Adipocyte (in vitro differentiated cells): Measurements from ENCODE around the gene ZBTB21.

Experiments used
- DNase-seq: peaks from one replicate; pipeline ENCODE4 v3.0.0-alpha.2; 2015; ENCODE audit warnings: low read depth
- H3K27me3 ChIP-seq: replicated peaks from 2 replicates; pipeline ENCODE4 v1.7.0; 2013; ENCODE audit warnings: mild to moderate bottlenecking, low read length, moderate library complexity; ENCODE audit not compliant: control insufficient read depth, insufficient read depth
- H3K36me3 ChIP-seq: 2 replicates; pipeline ENCODE4 v1.7.0; 2013; ENCODE audit warnings: low read length, mild to moderate bottlenecking, moderate library complexity; ENCODE audit not compliant: control insufficient read depth, insufficient read depth, severe bottlenecking
- H3K4me1 ChIP-seq: 2 replicates; pipeline ENCODE4 v1.7.0; 2013; ENCODE audit warnings: mild to moderate bottlenecking, low read length, moderate library complexity; ENCODE audit not compliant: control insufficient read depth, insufficient read depth
- H3K4me3 ChIP-seq: 2 replicates; pipeline ENCODE4 v1.7.0; 2013; ENCODE audit warnings: mild to moderate bottlenecking, low read length, moderate library complexity
- H3K9ac ChIP-seq: 2 replicates; pipeline ENCODE4 v1.7.0; 2013; ENCODE audit warnings: mild to moderate bottlenecking, low read length, moderate library complexity
- H3K9me3 ChIP-seq: 2 replicates; pipeline ENCODE4 v1.7.0; 2013; ENCODE audit warnings: mild to moderate bottlenecking, low read length, moderate library complexity; ENCODE audit not compliant: control insufficient read depth

ZBTB21 gene

DNA sequence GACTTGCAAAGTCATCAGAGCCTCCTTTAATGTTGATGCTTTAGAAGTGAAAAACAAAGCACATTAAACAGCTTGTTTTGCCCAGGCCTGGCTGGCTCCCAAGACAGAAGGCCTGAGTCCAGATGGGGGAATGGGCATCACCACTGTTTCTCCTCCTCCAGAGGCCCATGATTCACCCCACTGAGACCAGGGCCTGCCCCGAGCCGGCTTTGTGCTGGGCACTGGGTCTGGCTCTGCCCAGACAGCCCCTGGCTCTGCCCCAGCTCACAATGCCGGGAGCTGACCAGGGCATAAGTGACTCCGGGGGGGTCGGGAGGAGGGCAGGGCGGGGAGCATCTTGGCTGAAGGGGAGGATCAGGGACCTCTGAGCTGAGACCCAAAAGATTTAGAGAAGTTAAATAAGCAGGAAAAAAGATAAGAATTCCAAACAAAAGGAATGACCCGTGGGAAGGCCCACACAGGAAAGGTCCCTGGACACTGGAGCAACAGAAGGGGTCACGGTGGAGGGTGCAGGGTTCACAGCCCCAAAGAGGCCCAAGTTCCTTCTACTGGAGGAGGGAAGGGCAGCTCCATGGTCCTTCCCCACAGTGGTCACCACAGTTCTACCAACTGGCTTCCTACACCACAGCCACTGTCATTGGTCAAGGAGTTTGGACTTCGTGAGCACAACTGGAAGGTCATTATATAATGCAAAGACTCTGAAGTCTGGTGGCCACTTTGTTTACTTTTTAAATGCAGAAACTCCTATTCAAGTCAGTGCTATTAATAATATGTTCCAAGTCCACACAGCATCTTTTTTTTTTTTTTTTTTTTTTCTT, 61.9 kb downstream of the ZBTB21 start:
- Histone ChIP-seq H3K36me3 (peaks cover 5% of the 10 kb centered on the region), H3K4me3 (peak overlapping the region; percentile 61), H3K27me3 (no peaks in the 10 kb centered on the region), H3K9ac (peak overlapping the region; percentile 82), H3K4me1 (peaks cover 48% of the 10 kb centered on the region), H3K9me3 (no peaks in the 10 kb centered on the region)
- DNase-seq: peak; percentile 27

DNA sequence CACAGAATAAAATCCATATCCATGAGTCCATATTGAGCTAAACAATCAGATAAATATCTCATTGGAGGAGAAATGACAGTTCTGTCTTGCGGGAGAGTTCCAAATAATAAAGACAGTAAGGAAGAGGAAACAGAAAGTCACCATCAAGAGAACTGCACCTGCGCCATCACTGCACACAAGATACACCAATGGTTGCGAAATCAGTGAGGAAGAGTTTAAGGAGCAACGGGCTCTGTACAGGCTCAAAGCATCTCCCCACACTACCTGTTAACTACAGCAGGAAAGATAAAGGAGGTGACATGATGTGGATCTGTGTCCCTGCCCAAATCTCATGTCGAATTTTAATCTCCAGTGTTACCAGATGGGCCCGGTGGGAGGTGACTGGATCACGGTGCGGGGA, 64.2 kb downstream of the ZBTB21 start:
- Histone ChIP-seq H3K36me3 (peaks cover 16% of the 10 kb centered on the region), H3K4me1 (peaks cover 33% of the 10 kb centered on the region), H3K9me3 (no peaks in the 10 kb centered on the region), H3K9ac (no peak overlapping the region), H3K4me3 (no peak overlapping the region), H3K27me3 (no peaks in the 10 kb centered on the region)
- DNase-seq: no peak

DNA sequence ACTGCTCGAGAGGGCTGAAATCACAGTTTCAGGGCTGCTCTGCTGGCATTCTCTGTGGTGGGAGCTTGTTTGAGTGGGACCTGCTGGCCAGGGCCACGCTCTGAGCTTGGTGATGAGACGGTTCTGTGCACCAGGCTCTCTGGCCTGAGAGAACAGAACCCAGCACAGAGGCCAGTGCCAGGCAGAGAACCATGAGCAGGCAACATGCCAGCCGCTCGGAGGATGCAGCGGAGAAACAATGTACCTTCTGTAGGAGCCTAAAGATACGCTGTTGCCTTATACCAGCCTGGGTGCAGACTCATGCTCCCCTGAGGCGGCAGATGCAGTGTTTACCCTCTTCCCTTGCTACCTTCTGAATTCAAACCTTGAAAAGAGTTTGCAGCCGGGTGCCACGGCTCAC, 66.3 kb downstream of the ZBTB21 start:
- no peak overlapping the region for H3K4me3 ChIP-seq
- DNase-seq: no peak
- H3K36me3 ChIP-seq: peaks cover 31% of the 10 kb centered on the region
- no peaks in the 10 kb centered on the region for H3K27me3 ChIP-seq
- no peak overlapping the region for H3K9ac ChIP-seq
- no peaks in the 10 kb centered on the region for H3K9me3 ChIP-seq
- H3K4me1 ChIP-seq: peaks cover 19% of the 10 kb centered on the region

DNA sequence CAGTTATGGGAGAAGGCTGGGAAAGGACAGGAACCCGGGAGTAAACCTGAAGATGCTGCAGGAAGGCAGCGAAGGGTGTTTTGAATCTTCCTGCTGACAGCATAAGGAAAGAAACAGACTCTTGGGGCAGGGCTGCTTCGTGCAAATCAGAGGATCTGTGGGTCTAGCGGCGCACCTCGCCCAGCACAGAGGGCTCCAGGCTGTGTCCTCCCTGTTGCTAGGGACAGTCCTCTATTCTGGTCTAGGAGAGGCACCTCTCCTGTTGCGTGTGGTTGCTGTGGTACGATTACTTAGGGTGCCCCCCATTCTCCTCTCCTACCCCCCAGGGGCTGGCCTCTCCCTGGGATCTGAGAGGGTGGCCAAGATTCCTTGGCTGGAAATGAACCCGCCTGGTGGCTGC, 67.7 kb downstream of the ZBTB21 start:
- H3K36me3 ChIP-seq: peaks cover 38% of the 10 kb centered on the region
- peaks cover 6% of the 10 kb centered on the region for H3K4me1 ChIP-seq
- no peak for DNase-seq
- H3K4me3 ChIP-seq: no peak overlapping the region
- H3K27me3 ChIP-seq: no peaks in the 10 kb centered on the region
- no peak overlapping the region for H3K9ac ChIP-seq
- H3K9me3 ChIP-seq: no peaks in the 10 kb centered on the region

DNA sequence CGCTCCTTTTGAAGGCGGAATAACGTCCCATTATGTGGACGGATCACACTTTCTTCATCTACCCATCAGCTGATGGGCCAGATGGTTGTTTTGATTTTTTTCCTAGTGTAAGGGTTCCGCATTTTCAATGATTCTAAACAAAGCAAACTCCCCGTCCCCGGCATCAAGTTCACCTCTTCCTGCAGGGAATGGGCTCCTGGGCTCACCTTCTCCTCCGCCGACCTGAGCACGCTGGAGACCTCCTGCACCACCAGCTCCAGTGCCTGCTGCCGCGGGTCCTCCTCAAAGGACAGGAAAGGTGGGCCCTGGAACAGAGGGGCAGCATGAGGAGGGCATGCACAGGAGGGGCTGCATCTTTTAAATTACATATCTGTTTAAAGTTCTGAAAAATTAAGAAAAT, 68.2 kb downstream of the ZBTB21 start:
- Histone ChIP-seq H3K36me3 (peaks cover 41% of the 10 kb centered on the region), H3K4me3 (no peak overlapping the region), H3K9ac (no peak overlapping the region), H3K9me3 (no peaks in the 10 kb centered on the region), H3K27me3 (no peaks in the 10 kb centered on the region), H3K4me1 (peaks cover 4% of the 10 kb centered on the region)
- no peak for DNase-seq

DNA sequence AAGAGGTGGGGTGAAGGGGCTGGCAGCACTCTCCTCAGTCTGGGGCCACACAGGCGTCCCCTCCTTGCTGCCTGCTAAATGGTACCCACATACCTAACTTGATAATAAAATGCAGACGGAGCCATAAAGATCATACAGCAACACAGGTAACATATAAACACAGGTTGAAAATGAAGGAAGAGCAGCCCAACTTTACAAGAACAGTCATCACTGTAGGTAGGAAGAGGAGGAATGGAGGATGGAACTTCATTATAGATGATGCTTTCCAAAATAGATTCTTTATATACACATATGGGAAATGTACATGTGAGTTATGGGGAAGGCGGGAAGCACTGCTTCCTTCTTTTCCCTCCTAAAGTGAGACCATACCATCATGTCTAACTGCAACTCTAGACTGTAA, 69.7 kb downstream of the ZBTB21 start:
- peaks cover 41% of the 10 kb centered on the region for H3K36me3 ChIP-seq
- H3K9ac ChIP-seq: no peak overlapping the region
- no peaks in the 10 kb centered on the region for H3K4me1 ChIP-seq
- DNase-seq: no peak
- no peaks in the 10 kb centered on the region for H3K27me3 ChIP-seq
- no peaks in the 10 kb centered on the region for H3K9me3 ChIP-seq
- no peak overlapping the region for H3K4me3 ChIP-seq

DNA sequence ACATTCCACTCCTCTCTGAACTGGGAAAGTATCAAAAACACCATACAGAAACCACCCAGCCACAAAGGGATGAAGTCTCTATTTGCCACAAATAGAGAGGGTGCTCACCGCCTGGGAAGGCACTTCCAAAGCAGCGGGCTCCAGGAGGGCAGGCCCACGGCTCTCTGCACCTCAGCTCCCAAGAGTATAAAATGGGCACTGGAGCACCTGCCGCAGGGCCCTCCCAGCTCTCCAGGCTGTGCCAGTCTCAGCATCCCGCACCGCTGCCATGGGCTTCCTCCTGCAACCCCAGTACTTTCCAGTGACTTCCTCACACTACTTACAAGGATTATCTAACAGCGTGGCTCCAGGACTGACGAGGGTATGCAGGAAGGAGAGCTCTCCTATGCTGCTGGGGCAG, 70.8 kb downstream of the ZBTB21 start:
- Histone ChIP-seq H3K9me3 (no peaks in the 10 kb centered on the region), H3K4me3 (no peak overlapping the region), H3K27me3 (no peaks in the 10 kb centered on the region), H3K36me3 (peaks cover 41% of the 10 kb centered on the region), H3K4me1 (peaks cover under 1% of the 10 kb centered on the region), H3K9ac (no peak overlapping the region)
- DNase-seq: no peak
